Embryonic facial prominence (tissue), 1 donor: ENCODE data around the gene FHAD1.

Experiments
- DNase-seq: peaks from one replicate; pipeline ENCODE4 v3.0.0-alpha.2; 2016; ENCODE audit errors: extremely low spot score

FHAD1 gene

DNA sequence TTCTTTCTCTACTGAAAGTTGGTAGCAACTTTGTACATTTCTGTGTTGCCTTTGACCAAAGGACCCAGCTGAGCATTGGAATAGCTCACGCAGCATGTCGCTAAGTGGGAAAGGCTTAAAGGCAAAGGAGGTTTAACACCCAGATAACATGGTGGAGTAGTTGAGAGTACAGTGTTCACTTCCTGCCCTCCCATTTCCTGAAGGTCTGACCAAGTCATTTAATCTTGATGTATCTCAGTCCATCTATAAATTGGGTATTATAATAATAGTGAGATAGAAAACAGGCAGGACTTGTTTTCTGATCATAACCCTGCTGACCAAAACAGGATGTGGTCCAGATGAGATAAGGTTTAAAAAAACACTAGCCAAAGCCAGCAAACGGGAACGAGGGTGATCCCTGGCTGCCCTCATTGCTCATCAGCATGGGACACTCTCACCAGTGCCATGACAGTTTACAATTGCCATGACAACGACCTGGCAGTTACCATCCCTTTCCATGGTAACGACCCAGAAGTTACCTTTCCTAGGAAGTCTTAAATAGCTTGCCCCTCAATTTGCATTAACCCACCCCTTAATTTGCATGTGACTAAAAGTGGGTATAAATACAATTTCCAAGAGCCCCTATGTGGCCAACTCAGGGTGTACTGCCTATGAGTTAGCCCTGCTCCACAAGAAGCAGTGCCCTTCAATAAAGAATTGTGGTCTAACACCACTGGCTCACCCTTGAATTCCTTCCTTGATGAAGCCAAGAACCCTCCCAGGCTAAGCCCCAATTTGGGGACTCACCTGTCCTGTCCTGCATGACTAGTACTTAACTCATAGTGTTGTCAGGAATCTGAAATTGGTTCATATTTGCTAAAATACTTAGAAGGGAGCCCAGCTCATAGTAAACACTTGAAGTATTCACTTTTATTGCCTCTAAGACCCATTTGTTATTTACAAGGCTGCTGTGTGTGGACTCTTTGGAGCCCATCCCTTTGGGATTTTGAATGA lies 28.4 kb upstream of the FHAD1 start:
- DNase-seq, result no peak

- DNase-seq, result no peak
These were observed 27.6 kb upstream of the FHAD1 start for GRCh38 chr1:15219280-15220023.

- no peak for DNase-seq
These were observed 27.0 kb upstream of the FHAD1 start for GRCh38 chr1:15220024-15220392.

DNA sequence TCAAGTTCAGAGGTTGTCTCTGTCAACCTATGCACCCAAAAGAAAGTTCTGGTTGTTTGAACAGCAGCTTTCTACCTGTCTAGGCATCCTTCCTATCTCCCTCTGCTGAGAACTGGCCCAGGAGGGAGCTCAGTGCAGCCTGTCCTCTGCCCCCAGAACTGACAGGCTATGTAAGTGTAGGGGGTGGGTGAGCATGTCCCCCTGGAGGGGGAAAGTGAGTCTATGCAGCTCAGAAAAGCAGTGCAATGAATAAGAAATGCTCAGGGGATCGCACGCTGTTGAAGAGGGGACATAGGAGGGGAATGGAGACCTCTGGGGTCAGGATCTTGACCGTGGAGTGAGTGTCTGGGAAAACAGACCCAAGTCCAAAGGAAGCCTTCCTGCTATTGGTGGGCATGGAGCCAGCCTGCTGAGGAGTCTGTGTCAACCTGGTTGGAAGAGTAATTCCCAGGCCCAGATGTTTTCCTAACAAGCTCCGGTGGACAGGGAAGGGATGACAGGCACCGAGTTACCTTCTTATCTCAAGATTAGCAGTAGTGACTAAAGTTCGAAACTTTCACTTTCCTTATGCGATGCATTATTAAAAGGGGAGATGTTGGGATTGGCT lies 26.1 kb upstream of the FHAD1 start:
- no peak for DNase-seq

- DNase-seq, result no peak
These were observed 24.2 kb upstream of the FHAD1 start for GRCh38 chr1:15222653-15223303.

GRCh38 chr1:15224259-15224869 lies 22.7 kb upstream of the FHAD1 start:
- no peak for DNase-seq

DNA sequence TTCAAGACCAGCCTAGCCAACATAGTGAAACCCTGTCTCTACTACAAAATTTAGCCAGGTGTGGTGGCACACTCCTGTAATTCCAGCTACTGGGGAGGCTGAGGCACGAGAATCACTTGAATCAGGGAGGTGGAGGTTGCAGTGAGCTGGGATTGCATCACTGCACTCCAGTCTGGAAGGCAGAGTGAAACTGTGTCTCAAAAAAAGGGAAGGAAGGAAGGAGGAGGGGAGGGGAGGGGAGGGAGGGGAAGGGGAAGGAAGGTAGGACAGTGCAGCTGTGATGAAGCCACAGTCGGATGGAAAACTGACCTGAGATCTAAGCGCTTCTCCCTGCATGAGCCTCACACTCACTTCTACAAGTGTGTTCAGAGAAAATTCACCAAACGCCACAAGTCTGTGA lies 22.0 kb upstream of the FHAD1 start:
- DNase-seq, result no peak

GRCh38 chr1:15225461-15225860 lies 21.6 kb upstream of the FHAD1 start:
- DNase-seq, result no peak

DNA sequence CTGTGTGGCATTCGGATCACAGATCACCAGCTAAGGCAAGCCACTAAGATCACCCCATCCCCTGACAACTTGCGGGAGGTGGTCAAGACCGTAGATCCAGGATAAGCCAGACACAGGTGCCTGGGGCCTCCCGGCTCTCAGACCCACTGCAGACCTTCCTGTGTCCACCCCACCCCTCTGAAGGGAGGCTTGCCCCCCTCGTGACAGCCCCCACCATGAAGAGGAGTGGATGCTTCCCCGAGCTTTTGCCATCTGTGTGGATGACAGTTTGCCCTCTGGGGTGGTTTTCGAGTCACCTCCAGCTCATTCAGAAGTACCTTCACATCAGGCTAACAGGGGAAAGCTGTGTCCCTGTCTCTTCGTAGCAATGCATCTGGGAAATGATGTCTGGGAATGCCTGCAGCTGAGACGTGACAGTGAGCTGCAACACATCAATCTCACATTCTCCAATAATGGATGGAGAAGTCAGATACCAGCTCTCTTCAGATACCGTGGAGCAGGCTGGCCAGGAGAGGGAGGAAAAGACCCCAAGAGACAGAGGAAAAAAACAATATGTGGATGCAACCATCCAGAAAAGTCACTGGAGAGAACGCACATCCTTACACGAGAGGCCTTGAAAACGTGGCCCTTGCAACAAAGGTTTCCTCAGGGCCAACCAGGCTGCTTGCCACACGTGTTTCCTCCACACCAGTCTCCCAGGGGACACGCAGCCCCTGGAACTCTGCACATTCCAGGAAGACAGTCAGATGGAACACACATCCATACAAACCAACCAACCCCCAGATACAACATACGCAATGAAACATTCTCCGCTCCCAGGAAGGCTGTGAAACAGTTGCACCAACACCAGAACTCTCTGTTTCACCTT lies 20.4 kb upstream of the FHAD1 start:
- no peak for DNase-seq

GRCh38 chr1:15229707-15230131 lies 17.3 kb upstream of the FHAD1 start:
- DNase-seq, result no peak

- DNase-seq, result no peak
These were observed 15.3 kb upstream of the FHAD1 start for GRCh38 chr1:15231714-15232201.

GRCh38 chr1:15233689-15234088 lies 13.3 kb upstream of the FHAD1 start:
- no peak for DNase-seq

DNA sequence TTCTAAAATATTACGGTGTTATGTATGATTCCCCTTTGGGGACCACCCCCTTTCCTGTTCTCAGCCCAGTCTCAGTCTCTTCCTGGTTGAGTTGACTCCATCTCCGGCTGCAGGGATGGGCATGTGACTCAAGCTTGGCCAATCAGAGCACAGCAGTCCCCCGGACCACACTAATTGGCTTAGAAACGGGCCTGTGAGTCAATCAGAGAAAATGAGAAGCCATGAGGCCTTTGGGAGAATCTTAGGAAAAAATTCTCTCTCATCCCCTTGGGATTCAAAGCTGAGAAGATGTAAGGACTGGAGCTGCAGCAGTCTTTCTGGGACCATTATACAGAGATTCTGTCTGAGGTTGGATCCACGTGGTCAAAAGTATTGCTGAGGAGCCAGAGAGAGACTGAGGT lies 10.7 kb upstream of the FHAD1 start:
- no peak for DNase-seq

GRCh38 chr1:15236746-15237145 lies 10.3 kb upstream of the FHAD1 start:
- no peak for DNase-seq

DNA sequence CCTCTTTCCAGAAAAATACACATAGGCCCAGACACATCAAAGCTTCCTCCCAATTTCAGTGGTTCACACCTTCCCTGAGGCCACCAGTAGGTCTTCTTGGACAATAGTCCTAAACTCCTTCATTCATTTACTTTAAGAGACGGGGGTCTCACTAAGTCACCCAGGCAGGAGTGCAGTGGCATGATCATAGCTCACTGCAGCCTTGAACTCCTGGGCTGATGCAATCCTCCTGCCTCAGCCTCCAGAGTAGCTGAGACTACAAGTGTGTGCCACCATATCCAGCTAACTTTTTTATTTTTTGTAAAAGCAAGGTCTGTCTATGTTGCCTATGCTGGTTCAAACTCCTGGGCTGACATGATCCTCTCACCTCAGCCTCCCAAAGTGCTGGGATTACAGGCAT lies 8.2 kb upstream of the FHAD1 start:
- no peak for DNase-seq

GRCh38 chr1:15242766-15243165 lies 4.3 kb upstream of the FHAD1 start:
- DNase-seq, result no peak

DNA sequence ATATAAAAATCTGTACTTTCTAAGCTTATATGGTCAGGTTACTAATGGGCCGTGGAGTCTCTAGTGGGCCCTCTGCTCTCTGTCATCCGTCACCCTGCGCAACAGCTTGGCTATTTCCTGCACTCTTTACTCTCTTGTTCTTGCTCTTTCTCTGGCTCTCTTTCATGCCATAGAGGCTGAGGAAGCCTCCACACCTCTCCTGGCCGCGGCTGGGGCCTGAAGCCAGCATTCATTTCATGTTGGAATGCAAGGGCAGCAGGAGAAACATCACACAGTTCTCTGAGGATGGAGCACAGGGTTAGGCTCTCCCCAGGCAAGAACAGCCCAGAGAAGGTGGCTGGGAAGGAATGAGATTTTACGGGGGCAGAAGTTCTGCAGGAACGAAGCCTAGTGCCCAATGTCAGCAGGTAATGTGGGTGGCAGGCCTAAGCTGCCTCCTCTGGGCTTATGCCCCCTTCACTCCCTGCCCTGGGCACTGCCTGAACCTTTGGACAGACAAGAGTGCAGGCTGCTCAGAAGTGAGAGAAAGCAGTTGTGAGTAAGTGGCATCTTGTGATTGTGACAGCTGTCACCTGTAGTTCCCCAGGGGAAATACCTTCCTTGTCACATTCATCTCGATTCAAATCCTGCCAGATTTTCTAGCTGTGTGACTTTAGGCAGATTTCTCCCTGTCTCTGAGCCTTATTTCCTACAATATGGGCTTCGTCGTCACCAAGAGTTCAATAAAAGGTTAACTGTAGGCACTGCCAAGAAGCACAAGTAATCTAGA lies 3.6 kb upstream of the FHAD1 start:
- no peak for DNase-seq

DNA sequence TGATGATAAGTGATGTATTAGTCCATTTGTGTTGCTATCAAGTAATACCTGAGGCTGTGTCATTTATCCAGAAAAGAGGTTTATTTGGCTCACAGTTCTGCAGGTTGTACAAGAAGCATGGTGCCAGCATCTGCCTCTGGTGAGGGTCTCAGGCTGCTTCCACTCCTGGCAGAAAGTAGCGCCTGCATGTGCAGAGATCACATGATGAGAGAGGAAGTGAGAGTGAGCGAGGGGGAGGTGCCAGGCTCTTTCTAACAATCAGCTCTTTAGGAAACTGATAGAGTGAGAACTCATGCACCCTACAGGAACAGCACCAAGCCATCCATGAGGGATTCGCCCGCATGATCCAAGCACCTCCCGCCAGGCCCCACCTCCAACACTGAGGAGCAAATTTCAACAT lies 2.2 kb upstream of the FHAD1 start:
- DNase-seq, result no peak

GRCh38 chr1:15245593-15246360 lies 1.2 kb upstream of the FHAD1 start:
- DNase-seq, result no peak
